Measurements from ENCODE around the gene TYMS.

Gene TYMS

GRCh38 chr18:677951-678381 is 20.5 kb downstream of the TYMS start:
- no peak for ATAC-seq
- TF ChIP-seq TSHZ2 (CRISPR knock-in tag; IDR thresholded peaks at IDR 0.05) (no peak), ZFP3 (CRISPR knock-in tag; IDR thresholded peaks at IDR 0.05) (no peak), ZNF565 (CRISPR knock-in tag; conservative IDR thresholded peaks at IDR 0.05; ENCODE audit: low read depth) (no peak), OSR1 (CRISPR knock-in tag; IDR thresholded peaks at IDR 0.05) (no peak), TOX (CRISPR knock-in tag; IDR thresholded peaks at IDR 0.05; ENCODE audit: borderline replicate concordance) (no peak), CREB5 (CRISPR knock-in tag; IDR thresholded peaks at IDR 0.05; ENCODE audit: low read depth) (no peak), GLIS3 (CRISPR knock-in tag; IDR thresholded peaks at IDR 0.05) (no peak), ESRRG (CRISPR knock-in tag; IDR thresholded peaks at IDR 0.05) (no peak), ZFP30 (CRISPR knock-in tag; IDR thresholded peaks at IDR 0.05) (no peak)

GRCh38 chr18:678482-679182 is 21.2 kb downstream of the TYMS start:
- no peak for ATAC-seq
- TF ChIP-seq SNAI2 (CRISPR knock-in tag; IDR thresholded peaks at IDR 0.05) (no peak), TCF4 (CRISPR knock-in tag; IDR thresholded peaks at IDR 0.05; ENCODE audit: borderline replicate concordance) (no peak), ZNF565 (CRISPR knock-in tag; conservative IDR thresholded peaks at IDR 0.05; ENCODE audit: low read depth) (no peak), POU6F1 (CRISPR knock-in tag; IDR thresholded peaks at IDR 0.05; ENCODE audit: borderline replicate concordance, low read depth) (no peak)

GRCh38 chr18:679516-679915 is 22.1 kb downstream of the TYMS start:
- no peak for TF ChIP-seq ESRRG (CRISPR knock-in tag; IDR thresholded peaks at IDR 0.05)
- no peak for TF ChIP-seq ZFP3 (CRISPR knock-in tag; IDR thresholded peaks at IDR 0.05)
- no peak for TF ChIP-seq RARB (CRISPR knock-in tag; IDR thresholded peaks at IDR 0.05)
- TF ChIP-seq TSHZ2 (CRISPR knock-in tag; IDR thresholded peaks at IDR 0.05) = no peak
- TF ChIP-seq GLIS3 (CRISPR knock-in tag; IDR thresholded peaks at IDR 0.05) = no peak
- no peak for TF ChIP-seq CSDC2 (CRISPR knock-in tag; IDR thresholded peaks at IDR 0.05)
- TF ChIP-seq TOX (CRISPR knock-in tag; IDR thresholded peaks at IDR 0.05; ENCODE audit: borderline replicate concordance) = no peak
- TF ChIP-seq ARNTL (CRISPR knock-in tag; IDR thresholded peaks at IDR 0.05; ENCODE audit: borderline replicate concordance, low read depth) = no peak
- TF ChIP-seq SNAI2 (CRISPR knock-in tag; IDR thresholded peaks at IDR 0.05) = no peak
- TF ChIP-seq ZC3H10 (CRISPR knock-in tag; IDR thresholded peaks at IDR 0.05) = no peak
- TF ChIP-seq ZFP30 (CRISPR knock-in tag; IDR thresholded peaks at IDR 0.05) = no peak
- TF ChIP-seq OSR1 (CRISPR knock-in tag; IDR thresholded peaks at IDR 0.05) = no peak
- TF ChIP-seq POU6F1 (CRISPR knock-in tag; IDR thresholded peaks at IDR 0.05; ENCODE audit: borderline replicate concordance, low read depth) = no peak
- no peak for TF ChIP-seq ZNF8 (CRISPR knock-in tag; IDR thresholded peaks at IDR 0.05)
- TF ChIP-seq CSRNP3 (CRISPR knock-in tag; IDR thresholded peaks at IDR 0.05) = no peak
- no peak for ATAC-seq
